ENCODE measurements around the gene ZNF324B. TPM values are rescaled to one million over a fixed set of nuclear protein-coding genes. Genes with fewer than 3 reads are reported as not detected.
"Not testable (repeated sequence)": the region's sequence is repeated elsewhere in the genome, so short reads cannot be mapped to it uniquely, and the experiment has no call there.

Gene ZNF324B
- total RNA-seq, 1 experiment from 2014 or later = 4.3 TPM

GRCh38 chr19:58469241-58470013 is 18.0 kb downstream of the ZNF324B start:
- TF ChIP-seq CTCF (conservative IDR thresholded peaks at IDR 0.05) (no peak), EZH2 (IDR thresholded peaks at IDR 0.05; ENCODE audit: low read depth) (no peak)
- intact Hi-C loops (cut with micrococcal nuclease; ENCODE audit: unreplicated experiment) = loop anchor here (5.0 kb wide), 1 partner anchor 107 kb away; the partner anchor contains the start of gene ZNF497
- CTCF ChIA-PET = no interaction called here

GRCh38 chr19:58470837-58471543 is 19.6 kb downstream of the ZNF324B start:
- intact Hi-C loops (cut with micrococcal nuclease; ENCODE audit: unreplicated experiment); H3K9me3 ChIP-seq (ENCODE audit: insufficient read depth, low read depth); H3K4me2 ChIP-seq; BruUV-seq (replicated peaks); POLR2A ChIA-PET (ENCODE audit: unreplicated experiment); H3K36me3 ChIP-seq (ENCODE audit: low read depth); DNase-seq; H3K27ac ChIP-seq; CTCF ChIA-PET; H3K27me3 ChIP-seq (ENCODE audit: insufficient read depth, low read depth); H3K4me3 ChIP-seq; H4K20me1 ChIP-seq (ENCODE audit: insufficient read depth); H3K4me1 ChIP-seq (replicated peaks; ENCODE audit: insufficient read depth); H2AFZ ChIP-seq; H3K9me2 ChIP-seq (ENCODE audit: insufficient read depth): not testable (repeated sequence)
- Histone ChIP-seq H3K79me2 (ENCODE audit: low read depth) (peaks cover 11% of the 10 kb centered on the region; the same call in 1 of the 2 replicates), H3F3A (ENCODE audit: insufficient read depth, low read depth) (peaks cover 18% of the 10 kb centered on the region)

More at GRCh38 chr19:58469241-58470013, 18.0 kb downstream of the ZNF324B start:
- Histone ChIP-seq H3K36me3 (ENCODE audit: low read depth) (no peaks in the 10 kb centered on the region), H4K20me1 (ENCODE audit: insufficient read depth) (0 out of 2 replicates have a peak, but pooled peaks cover 10% of the 10 kb centered on the region), H3K4me3 (no peak overlapping the region), H3K27ac (no peak overlapping the region), H3K9me2 (ENCODE audit: insufficient read depth) (no peaks in the 10 kb centered on the region), H3K79me2 (ENCODE audit: low read depth) (peaks cover 11% of the 10 kb centered on the region; the same call in 1 of the 2 replicates), H3F3A (ENCODE audit: insufficient read depth, low read depth) (peaks cover 9% of the 10 kb centered on the region; the same call in 1 of the 2 replicates), H3K4me2 (no peak overlapping the region), H3K4me1 (replicated peaks; ENCODE audit: insufficient read depth) (no peaks in the 10 kb centered on the region), H3K27me3 (ENCODE audit: insufficient read depth, low read depth) (no peaks in the 10 kb centered on the region), H3K9me3 (ENCODE audit: insufficient read depth, low read depth) (no peaks in the 10 kb centered on the region), H2AFZ (no peak overlapping the region)
- POLR2A ChIA-PET (ENCODE audit: unreplicated experiment) = interaction anchor here (0.7 kb wide), 1 partner anchor 93 kb away, joined by 6 read pairs; no protein-coding TSS in a partner anchor
- no TSS peak for BruUV-seq (replicated peaks)
- DNase-seq = no peak

GRCh38 chr19:58471736-58472135 is 20.3 kb downstream of the ZNF324B start:
- peaks cover 11% of the 10 kb centered on the region; the same call in 1 of the 2 replicates for H3K79me2 ChIP-seq (ENCODE audit: low read depth)
- CTCF ChIA-PET = no interaction called here
- H3F3A ChIP-seq (ENCODE audit: insufficient read depth, low read depth) = peaks cover 18% of the 10 kb centered on the region
- no peaks in the 10 kb centered on the region for H3K9me3 ChIP-seq (ENCODE audit: insufficient read depth, low read depth)
- no peak overlapping the region for H3K4me3 ChIP-seq
- H3K36me3 ChIP-seq (ENCODE audit: low read depth) = no peaks in the 10 kb centered on the region
- H3K27me3 ChIP-seq (ENCODE audit: insufficient read depth, low read depth) = no peaks in the 10 kb centered on the region
- H3K4me1 ChIP-seq (replicated peaks; ENCODE audit: insufficient read depth) = 0 out of 2 replicates have a peak, but pooled peaks cover 9% of the 10 kb centered on the region
- no peaks in the 10 kb centered on the region for H3K9me2 ChIP-seq (ENCODE audit: insufficient read depth)
- no peak overlapping the region for H3K27ac ChIP-seq
- no peak overlapping the region for H2AFZ ChIP-seq
- no peak for DNase-seq
- no TSS peak for BruUV-seq (replicated peaks)
- 0 out of 2 replicates have a peak, but pooled peaks cover 10% of the 10 kb centered on the region for H4K20me1 ChIP-seq (ENCODE audit: insufficient read depth)
- TF ChIP-seq EZH2 (IDR thresholded peaks at IDR 0.05; ENCODE audit: low read depth) (no peak), CTCF (conservative IDR thresholded peaks at IDR 0.05) (no peak)
- intact Hi-C loops (cut with micrococcal nuclease; ENCODE audit: unreplicated experiment) = no loop called here
- no peak overlapping the region for H3K4me2 ChIP-seq
- POLR2A ChIA-PET (ENCODE audit: unreplicated experiment) = no interaction called here

Measured in PC-9 (cell line).